HG03175 (cell line): ENCODE measurements around the gene CCDC50.

ENCODE experiments used
- ATAC-seq: cut with Tn5 transposase; IDR thresholded peaks from one replicate; pipeline ENCODE4 v1.9.1; 2021; ENCODE audit warnings: mild to moderate bottlenecking, moderate library complexity; ENCODE audit not compliant: unreplicated experiment

CCDC50 gene

GRCh38 chr3:191328962-191329653, at the start of gene CCDC50:
TSS of gene CCDC50 (plus strand) at chr3:191329394. CDS start at chr3:191329675, 281 bp downstream.
- ATAC-seq = peak; percentile 80

- no peak for ATAC-seq
Measured at GRCh38 chr3:191280111-191280510, 49.1 kb upstream of the CCDC50 start.

GRCh38 chr3:191280882-191281281, 48.3 kb upstream of the CCDC50 start:
- no peak for ATAC-seq

GRCh38 chr3:191282251-191283185, 46.7 kb upstream of the CCDC50 start:
- no peak for ATAC-seq

GRCh38 chr3:191283400-191283799, 45.8 kb upstream of the CCDC50 start:
- peak; percentile 81 for ATAC-seq

- peak; percentile 91 for ATAC-seq
Measured at GRCh38 chr3:191290311-191291025, 38.7 kb upstream of the CCDC50 start.

- ATAC-seq = no peak
Measured at GRCh38 chr3:191292243-191293015, 36.8 kb upstream of the CCDC50 start.

GRCh38 chr3:191294291-191294690, 34.9 kb upstream of the CCDC50 start:
- no peak for ATAC-seq

GRCh38 chr3:191296041-191296541, 33.1 kb upstream of the CCDC50 start:
- peak; percentile 91 for ATAC-seq

GRCh38 chr3:191298846-191299245, 30.3 kb upstream of the CCDC50 start:
- ATAC-seq = no peak

- no peak for ATAC-seq
Measured at GRCh38 chr3:191300422-191300821, 28.8 kb upstream of the CCDC50 start.

- peak; percentile 84 for ATAC-seq
Measured at GRCh38 chr3:191301017-191301416, 28.2 kb upstream of the CCDC50 start.

GRCh38 chr3:191301782-191302411, 27.3 kb upstream of the CCDC50 start:
- no peak for ATAC-seq

- no peak for ATAC-seq
Measured at GRCh38 chr3:191302451-191302850, 26.7 kb upstream of the CCDC50 start.

- no peak for ATAC-seq
Measured at GRCh38 chr3:191303596-191303995, 25.6 kb upstream of the CCDC50 start.

- no peak for ATAC-seq
Measured at GRCh38 chr3:191306428-191306827, 22.8 kb upstream of the CCDC50 start.

GRCh38 chr3:191307341-191307740, 21.9 kb upstream of the CCDC50 start:
- ATAC-seq = no peak

- ATAC-seq = no peak
Measured at GRCh38 chr3:191313296-191313695, 15.9 kb upstream of the CCDC50 start.

GRCh38 chr3:191314109-191314728, 15.0 kb upstream of the CCDC50 start:
- ATAC-seq = no peak
